SK-N-SH treated with all-trans-retinoic acid at 6 μM for 48 hours (cell line): ENCODE data around the gene WFDC13.

ENCODE experiments used
- ATAC-seq: fragments of 200-7000 bp; cut with Tn5 transposase; 3 replicates; pipeline ENCODE4 v1.9.1; 2020; ENCODE audit warnings: mild to moderate bottlenecking, moderate library complexity
- ARNTL ChIP-seq: fragments of 450-650 bp; formaldehyde crosslinking; IDR thresholded peaks from 2 replicates; pipeline ENCODE4 v1.5.0; 2020; ENCODE audit warnings: low read depth, mild to moderate bottlenecking, moderate library complexity, borderline replicate concordance
- BACH2 ChIP-seq: fragments of 250-450 bp; sonication (Bioruptor Pico); IDR thresholded peaks from 2 replicates; pipeline ENCODE4 v1.9.0; 2021; ENCODE audit warnings: mild to moderate bottlenecking, borderline replicate concordance
- CSDC2 ChIP-seq: fragments of 250-450 bp; sonication (Bioruptor Pico); IDR thresholded peaks from 2 replicates; pipeline ENCODE4 v1.5.0; 2020; ENCODE audit warnings: mild to moderate bottlenecking, moderate library complexity
- GLIS3 ChIP-seq: fragments of 250-450 bp; sonication (Bioruptor Pico); IDR thresholded peaks from 2 replicates; pipeline ENCODE4 v1.5.0; 2020; ENCODE audit warnings: mild to moderate bottlenecking, moderate library complexity
- ISL1 ChIP-seq: fragments of 250-450 bp; sonication (Bioruptor Pico); IDR thresholded peaks from 2 replicates; pipeline ENCODE4 v2.1.2; 2022; ENCODE audit warnings: mild to moderate bottlenecking, moderate library complexity
- PATZ1 ChIP-seq: fragments of 250-450 bp; sonication (Bioruptor Pico); IDR thresholded peaks from 2 replicates; pipeline ENCODE4 v1.8.0; 2020; ENCODE audit warnings: mild to moderate bottlenecking, moderate library complexity, borderline replicate concordance
- POU6F1 ChIP-seq: fragments of 250-450 bp; sonication (Bioruptor Pico); IDR thresholded peaks from 2 replicates; pipeline ENCODE4 v1.8.0; 2021; ENCODE audit warnings: low read depth, mild to moderate bottlenecking, moderate library complexity, borderline replicate concordance
- PPARA ChIP-seq: fragments of 250-450 bp; sonication (Bioruptor Pico); IDR thresholded peaks from 2 replicates; pipeline ENCODE4 v1.5.0; 2020; ENCODE audit warnings: mild to moderate bottlenecking, borderline replicate concordance
- RARB ChIP-seq: fragments of 250-450 bp; sonication (Bioruptor Pico); IDR thresholded peaks from 2 replicates; pipeline ENCODE4 v1.8.0; 2021; ENCODE audit warnings: mild to moderate bottlenecking, moderate library complexity
- SNAI2 ChIP-seq: fragments of 250-450 bp; sonication (Bioruptor Pico); IDR thresholded peaks from 2 replicates; pipeline ENCODE4 v1.5.0; 2020; ENCODE audit warnings: mild to moderate bottlenecking, moderate library complexity
- TCF4 ChIP-seq: fragments of 250-450 bp; sonication (Bioruptor Pico); IDR thresholded peaks from 2 replicates; pipeline ENCODE4 v1.8.0; 2021; ENCODE audit warnings: mild to moderate bottlenecking, moderate library complexity, borderline replicate concordance
- TSHZ2 ChIP-seq: fragments of 250-450 bp; sonication (Bioruptor Pico); IDR thresholded peaks from 2 replicates; pipeline ENCODE4 v1.5.0; 2020; ENCODE audit warnings: mild to moderate bottlenecking, moderate library complexity
- ZC3H10 ChIP-seq: fragments of 250-450 bp; sonication (Bioruptor Pico); IDR thresholded peaks from 2 replicates; pipeline ENCODE4 v1.5.1; 2021; ENCODE audit warnings: mild to moderate bottlenecking, moderate library complexity
- ZFP3 ChIP-seq: fragments of 250-450 bp; sonication (Bioruptor Pico); IDR thresholded peaks from 2 replicates; pipeline ENCODE4 v1.5.0; 2020; ENCODE audit warnings: mild to moderate bottlenecking, moderate library complexity
- ZFP30 ChIP-seq: fragments of 450-650 bp; formaldehyde crosslinking; IDR thresholded peaks from 2 replicates; pipeline ENCODE4 v1.5.0; 2022; ENCODE audit warnings: mild to moderate bottlenecking, moderate library complexity
- ZNF565 ChIP-seq: fragments of 450-650 bp; formaldehyde crosslinking; conservative IDR thresholded peaks from 2 replicates; pipeline ENCODE4 v1.5.0; 2020; ENCODE audit warnings: low read depth, mild to moderate bottlenecking, moderate library complexity
- ZNF70 ChIP-seq: fragments of 450-650 bp; formaldehyde crosslinking; IDR thresholded peaks from 2 replicates; pipeline ENCODE4 v1.5.0; 2020; ENCODE audit warnings: mild to moderate bottlenecking, moderate library complexity
- ZNF8 ChIP-seq: fragments of 450-650 bp; formaldehyde crosslinking; IDR thresholded peaks from 2 replicates; pipeline ENCODE4 v1.5.0; 2020; ENCODE audit warnings: mild to moderate bottlenecking, moderate library complexity
- TF ChIP-seq, protein P1 (sequence below): fragments of 250-450 bp; sonication (Bioruptor Pico); IDR thresholded peaks from 2 replicates; pipeline ENCODE4 v1.5.1; 2021; ENCODE audit warnings: mild to moderate bottlenecking, moderate library complexity

The WFDC13 gene

DNA sequence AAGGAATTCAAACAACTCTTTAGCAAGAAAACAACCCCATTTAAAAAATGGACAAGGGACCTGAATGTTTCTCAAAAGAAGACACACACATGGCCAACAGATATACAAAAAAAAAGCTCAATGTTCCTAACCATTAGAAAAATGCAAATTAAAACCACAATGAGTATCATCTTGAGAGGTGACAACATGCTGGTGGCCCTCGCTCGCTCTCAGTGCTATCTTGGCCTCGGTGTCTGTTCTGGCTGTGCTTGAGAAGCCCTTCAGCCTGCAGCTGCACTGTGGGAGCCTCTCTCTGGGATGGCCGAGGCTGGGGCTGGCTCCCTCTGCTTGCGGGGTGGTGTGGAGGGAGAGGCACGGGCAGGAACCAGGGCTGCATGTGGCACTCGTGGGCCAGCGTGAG, 33.7 kb downstream of the WFDC13 start:
- no peak for ATAC-seq
- TF ChIP-seq PPARA (no peak), TCF4 (CRISPR knock-in tag) (no peak), ZNF8 (CRISPR knock-in tag) (no peak), ZNF70 (CRISPR knock-in tag) (no peak), ZFP30 (CRISPR knock-in tag) (no peak), BACH2 (no peak)
- TF ChIP-seq, all 23 proteins: peak for 0

GRCh38 chr20:45735988-45736387, 34.1 kb downstream of the WFDC13 start:
- no peak for ATAC-seq
- TF ChIP-seq ZFP3 (CRISPR knock-in tag) (no peak), POU6F1 (CRISPR knock-in tag) (no peak), PATZ1 (CRISPR knock-in tag) (no peak), SNAI2 (CRISPR knock-in tag) (no peak), RARB (CRISPR knock-in tag) (no peak), ZNF70 (CRISPR knock-in tag) (no peak), BACH2 (no peak)

GRCh38 chr20:45742596-45742995, 40.8 kb downstream of the WFDC13 start:
- no peak for TF ChIP-seq ZNF8 (CRISPR knock-in tag)
- no peak for TF ChIP-seq ZC3H10 (CRISPR knock-in tag)
- TF ChIP-seq ZNF565 (CRISPR knock-in tag), result no peak
- TF ChIP-seq ISL1, result no peak
- TF ChIP-seq ARNTL (CRISPR knock-in tag), result no peak
- TF ChIP-seq GLIS3, result no peak
- no peak for TF ChIP-seq PATZ1 (CRISPR knock-in tag)
- TF ChIP-seq SNAI2 (CRISPR knock-in tag), result no peak
- no peak for TF ChIP-seq RARB (CRISPR knock-in tag)
- TF ChIP-seq ZFP3 (CRISPR knock-in tag), result no peak
- no peak for ATAC-seq

GRCh38 chr20:45745015-45745414, 43.2 kb downstream of the WFDC13 start:
- ATAC-seq, result no peak
- TF ChIP-seq TCF4 (CRISPR knock-in tag) (no peak), POU6F1 (CRISPR knock-in tag) (no peak), PATZ1 (CRISPR knock-in tag) (no peak), ZNF8 (CRISPR knock-in tag) (no peak), CSDC2 (CRISPR knock-in tag) (no peak), RARB (CRISPR knock-in tag) (no peak), TSHZ2 (CRISPR knock-in tag) (no peak)
- TF ChIP-seq, protein P1, sequence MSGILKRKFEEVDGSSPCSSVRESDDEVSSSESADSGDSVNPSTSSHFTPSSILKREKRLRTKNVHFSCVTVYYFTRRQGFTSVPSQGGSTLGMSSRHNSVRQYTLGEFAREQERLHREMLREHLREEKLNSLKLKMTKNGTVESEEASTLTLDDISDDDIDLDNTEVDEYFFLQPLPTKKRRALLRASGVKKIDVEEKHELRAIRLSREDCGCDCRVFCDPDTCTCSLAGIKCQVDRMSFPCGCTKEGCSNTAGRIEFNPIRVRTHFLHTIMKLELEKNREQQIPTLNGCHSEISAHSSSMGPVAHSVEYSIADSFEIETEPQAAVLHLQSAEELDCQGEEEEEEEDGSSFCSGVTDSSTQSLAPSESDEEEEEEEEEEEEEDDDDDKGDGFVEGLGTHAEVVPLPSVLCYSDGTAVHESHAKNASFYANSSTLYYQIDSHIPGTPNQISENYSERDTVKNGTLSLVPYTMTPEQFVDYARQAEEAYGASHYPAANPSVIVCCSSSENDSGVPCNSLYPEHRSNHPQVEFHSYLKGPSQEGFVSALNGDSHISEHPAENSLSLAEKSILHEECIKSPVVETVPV, result no peak
